ENCODE measurements around the gene FAM120A. TPM values are rescaled to one million over a fixed set of nuclear protein-coding genes. Genes with fewer than 3 reads are reported as not detected.
A peak's percentile ranks its signal among the peaks of the same experiment; 100 is the strongest.

Gene FAM120A
- total RNA-seq, 1 donor from 2014 or later = 72.2 TPM

- no peak for ATAC-seq
- no peak for DNase-seq (ENCODE audit: low spot score)
These were observed 18.9 kb downstream of the FAM120A start for GRCh38 chr9:93470391-93470790.

DNA sequence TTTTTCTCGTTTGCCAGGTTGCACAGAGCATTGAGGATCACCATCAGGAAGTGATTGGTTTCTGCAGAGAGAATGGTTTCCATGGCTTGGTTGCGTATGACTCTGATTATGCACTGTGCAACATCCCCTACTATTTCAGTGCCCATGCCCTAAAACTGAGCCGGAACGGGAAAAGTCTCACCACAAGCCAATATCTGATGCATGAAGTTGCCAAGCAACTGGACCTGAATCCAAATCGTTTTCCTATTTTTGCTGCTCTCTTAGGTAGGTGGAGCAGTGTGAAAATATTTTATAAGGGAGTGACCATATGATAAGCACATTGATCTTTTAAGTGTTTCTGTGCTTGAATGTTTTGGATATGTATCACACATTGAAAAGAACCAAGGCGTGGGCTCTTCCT lies 19.6 kb downstream of the FAM120A start:
- no peak for DNase-seq (ENCODE audit: low spot score)
- no peak for ATAC-seq

GRCh38 chr9:93473411-93473810 lies 21.9 kb downstream of the FAM120A start:
- DNase-seq (ENCODE audit: low spot score) (no peak), ATAC-seq (no peak)

- DNase-seq (ENCODE audit: low spot score) = no peak
- ATAC-seq = no peak
These were observed 23.6 kb downstream of the FAM120A start for GRCh38 chr9:93475108-93475507.

DNA sequence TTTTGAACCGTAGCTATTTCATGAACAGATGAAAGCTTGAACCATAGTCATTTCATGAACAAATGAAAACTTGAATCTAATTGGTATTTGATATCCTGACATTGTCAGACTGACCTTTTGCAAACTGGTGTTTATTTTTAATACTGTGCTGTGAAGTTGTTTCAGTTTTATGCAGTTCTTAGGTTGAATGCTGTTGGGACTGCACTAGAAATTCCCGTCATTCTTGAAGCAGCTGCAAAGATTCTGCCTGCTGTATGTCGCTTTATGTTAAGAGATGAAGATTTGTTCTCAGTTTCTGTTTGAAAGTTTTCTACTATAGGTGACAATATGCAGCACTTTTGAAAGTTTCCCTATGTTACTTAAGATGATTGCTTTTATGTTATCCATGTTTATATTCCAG lies 24.4 kb downstream of the FAM120A start:
- DNase-seq (ENCODE audit: low spot score) (no peak), ATAC-seq (no peak)

GRCh38 chr9:93476924-93477323 lies 25.4 kb downstream of the FAM120A start:
- ATAC-seq (no peak), DNase-seq (ENCODE audit: low spot score) (no peak)

- DNase-seq (ENCODE audit: low spot score) (no peak), ATAC-seq (no peak)
These were observed 25.9 kb downstream of the FAM120A start for GRCh38 chr9:93477397-93477796.

DNA sequence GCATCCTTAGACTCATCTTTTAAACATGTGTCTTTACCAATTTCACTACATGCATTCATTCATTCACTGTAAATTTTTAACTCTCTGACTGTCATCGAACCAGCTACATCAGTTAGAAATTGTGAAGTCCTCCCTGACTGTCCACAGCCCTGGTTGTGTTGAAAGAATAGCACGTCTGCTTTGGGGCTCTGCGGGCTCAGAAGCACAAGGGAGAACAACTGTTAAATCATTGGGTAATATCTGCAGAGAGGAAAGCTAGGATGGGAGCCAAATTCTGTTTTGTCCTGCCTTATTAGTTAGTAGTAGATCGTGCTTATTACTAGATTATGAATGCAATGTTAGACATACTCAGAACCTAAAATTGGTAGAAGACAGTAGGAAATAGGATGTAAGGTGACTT lies 28.2 kb downstream of the FAM120A start:
- no peak for DNase-seq (ENCODE audit: low spot score)
- peak; percentile 15 for ATAC-seq

DNA sequence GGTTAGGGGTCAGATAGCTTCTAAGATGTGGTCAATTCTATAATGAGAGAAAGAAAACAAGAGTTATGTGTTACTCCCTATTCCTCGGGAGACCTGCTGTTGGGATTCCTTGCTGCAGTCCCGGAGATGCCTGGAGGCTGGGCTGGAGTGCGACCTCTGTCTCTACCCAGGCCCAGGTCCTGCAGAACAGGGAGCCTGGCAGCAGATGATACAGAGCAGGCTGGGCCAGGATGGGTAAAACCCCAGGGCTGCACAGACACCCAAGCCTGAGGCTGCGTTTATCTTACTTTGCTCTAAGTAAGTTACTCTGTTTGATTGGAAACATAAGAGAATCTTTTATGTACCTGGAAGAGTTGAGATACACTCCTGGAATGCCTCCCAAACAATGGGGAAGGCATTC lies 28.8 kb downstream of the FAM120A start:
- no peak for DNase-seq (ENCODE audit: low spot score)

GRCh38 chr9:93480728-93481324 lies 29.3 kb downstream of the FAM120A start:
- DNase-seq (ENCODE audit: low spot score) = no peak

More for the DNA sequence above, 28.8 kb downstream of the FAM120A start:
- no peak for ATAC-seq

DNA sequence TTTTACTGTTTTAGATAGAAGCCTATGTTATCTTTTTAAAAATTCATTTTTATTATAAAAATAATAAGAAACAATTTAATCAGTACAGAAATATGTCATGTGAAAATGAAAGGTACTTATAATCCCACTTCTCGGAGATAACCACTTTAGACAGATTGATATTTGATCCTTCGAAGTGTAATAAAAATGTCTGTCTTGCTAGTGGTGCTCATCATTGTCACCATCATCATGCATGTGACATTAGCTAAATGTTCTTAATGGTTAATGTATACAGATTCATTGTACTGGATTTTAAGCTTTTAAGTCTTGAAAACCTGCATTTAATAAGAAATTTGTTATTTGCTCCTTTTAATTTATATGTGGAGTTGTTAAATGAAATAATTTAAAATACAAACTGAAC lies 32.0 kb downstream of the FAM120A start:
- DNase-seq (ENCODE audit: low spot score) (no peak), ATAC-seq (no peak)

More at GRCh38 chr9:93480728-93481324, 29.3 kb downstream of the FAM120A start:
- no peak for ATAC-seq

DNA sequence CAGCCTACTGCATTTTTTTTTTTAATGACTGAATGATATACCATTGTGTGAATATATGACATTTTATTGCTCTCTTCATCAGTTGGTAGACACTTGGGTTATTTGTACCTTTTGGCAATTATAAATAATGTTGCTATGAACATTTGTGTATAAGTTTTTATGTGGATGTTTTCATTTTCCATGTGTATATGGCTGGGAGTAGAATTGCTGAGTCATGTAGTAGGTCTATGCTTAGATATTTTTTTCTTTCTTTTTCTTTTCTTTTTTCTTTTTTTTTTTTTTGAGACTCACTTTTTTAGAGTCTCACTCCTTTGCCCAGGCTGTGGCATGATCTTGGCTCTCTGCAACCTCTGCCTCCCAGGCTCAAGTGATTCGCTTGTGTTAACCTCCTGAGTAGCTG lies 34.8 kb downstream of the FAM120A start:
- ATAC-seq (no peak), DNase-seq (ENCODE audit: low spot score) (no peak)

DNA sequence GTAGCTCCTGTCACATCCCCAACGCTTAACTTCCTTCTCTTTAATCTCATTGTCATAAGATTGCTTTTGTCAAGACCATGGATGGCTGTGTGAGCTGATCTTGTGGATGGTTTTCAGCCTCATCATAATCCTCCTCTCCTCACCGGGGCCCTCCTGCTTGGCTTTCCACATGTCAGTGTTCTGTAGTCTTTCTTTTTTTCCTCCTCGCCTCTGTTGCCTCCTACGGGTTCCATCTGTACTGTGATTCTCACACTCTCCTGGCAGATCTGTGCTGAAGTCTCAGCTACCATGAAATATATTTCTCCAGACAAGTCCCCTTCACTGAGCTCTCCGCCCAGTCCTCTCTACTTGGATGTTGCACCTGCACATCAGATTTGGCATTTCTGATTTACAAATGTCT lies 36.8 kb downstream of the FAM120A start:
- DNase-seq (ENCODE audit: low spot score) (no peak), ATAC-seq (no peak)

DNA sequence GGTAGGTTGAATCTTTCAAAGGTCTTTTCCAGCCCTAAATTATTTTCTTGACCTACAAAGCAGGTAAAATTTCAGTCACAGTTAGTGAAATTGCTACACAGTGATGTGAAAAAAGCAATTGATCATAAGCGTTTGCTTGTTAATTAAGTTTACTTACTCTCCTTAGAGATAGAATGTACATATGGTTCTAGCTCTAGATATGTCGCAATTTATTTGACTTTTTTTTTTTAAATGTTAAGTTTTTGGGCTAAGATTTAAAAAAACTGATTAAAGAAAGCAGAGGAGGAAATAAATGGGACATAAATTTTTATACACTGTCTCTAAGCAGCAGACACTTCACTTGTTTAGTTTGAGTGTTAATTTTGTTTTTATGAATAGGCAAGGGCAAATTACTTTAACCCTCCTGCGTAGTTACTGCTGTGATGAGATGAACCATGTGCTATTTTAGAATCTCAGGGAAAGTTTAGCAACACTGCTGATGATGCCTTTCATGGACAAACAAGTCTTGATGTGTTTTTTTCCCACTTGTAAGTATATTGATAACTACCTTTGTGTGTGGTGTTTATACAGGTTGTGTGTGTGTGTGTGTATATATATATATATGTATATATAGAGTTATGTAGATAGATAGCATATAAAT lies 40.2 kb downstream of the FAM120A start:
- no peak for DNase-seq (ENCODE audit: low spot score)
- no peak for ATAC-seq

- ATAC-seq (no peak), DNase-seq (ENCODE audit: low spot score) (no peak)
These were observed 40.8 kb downstream of the FAM120A start for GRCh38 chr9:93492327-93492726.

DNA sequence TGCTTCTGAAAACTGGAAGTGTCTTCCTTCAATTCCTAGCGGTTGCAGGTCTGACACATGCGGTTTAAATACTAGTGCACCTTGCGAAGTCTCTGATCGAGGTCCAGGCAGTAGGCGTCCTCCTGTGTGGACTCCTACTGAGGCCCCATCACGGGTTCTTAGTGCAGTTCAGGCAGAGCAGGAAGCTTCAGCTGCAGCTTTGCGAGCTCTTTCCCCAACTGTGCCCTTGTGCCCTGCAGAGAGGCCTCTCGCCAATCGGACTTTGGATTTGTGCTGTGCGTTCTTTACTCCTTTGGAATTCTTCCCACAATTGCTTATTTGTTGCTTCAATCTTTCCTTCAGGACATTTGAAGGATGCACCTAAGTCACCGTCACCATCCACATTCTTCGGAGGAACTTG lies 42.5 kb downstream of the FAM120A start:
- DNase-seq (ENCODE audit: low spot score) (no peak), ATAC-seq (peak; percentile 84)

- DNase-seq (ENCODE audit: low spot score) (no peak), ATAC-seq (no peak)
These were observed 44.8 kb downstream of the FAM120A start for GRCh38 chr9:93496285-93496684.

GRCh38 chr9:93500571-93501298 lies 49.2 kb downstream of the FAM120A start:
- peak; percentile 42 for ATAC-seq
- DNase-seq (ENCODE audit: low spot score) = no peak

DNA sequence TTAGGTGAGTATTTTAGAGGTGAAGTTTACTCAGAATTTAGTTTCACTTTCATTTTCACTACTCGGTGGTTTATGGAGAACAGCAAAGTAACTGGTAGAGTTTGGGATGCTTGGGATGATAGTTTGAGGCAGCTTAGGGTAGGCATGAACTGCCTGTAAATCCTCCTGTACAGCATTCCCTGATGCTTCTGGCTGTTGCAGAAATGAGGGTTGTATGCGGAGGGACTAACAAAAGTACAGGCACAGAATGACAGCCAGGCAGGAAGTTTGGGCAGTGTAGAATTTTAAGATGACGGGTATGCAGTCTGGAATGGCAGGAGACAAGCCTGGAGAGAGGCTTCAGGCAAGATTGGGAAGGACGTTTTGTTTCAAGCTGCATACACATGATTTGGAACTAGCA lies 49.9 kb downstream of the FAM120A start:
- DNase-seq (ENCODE audit: low spot score) (no peak), ATAC-seq (peak; percentile 56)

GRCh38 chr9:93503381-93503780 lies 51.9 kb downstream of the FAM120A start:
- ATAC-seq (no peak), DNase-seq (ENCODE audit: low spot score) (peak; percentile 10)

DNA sequence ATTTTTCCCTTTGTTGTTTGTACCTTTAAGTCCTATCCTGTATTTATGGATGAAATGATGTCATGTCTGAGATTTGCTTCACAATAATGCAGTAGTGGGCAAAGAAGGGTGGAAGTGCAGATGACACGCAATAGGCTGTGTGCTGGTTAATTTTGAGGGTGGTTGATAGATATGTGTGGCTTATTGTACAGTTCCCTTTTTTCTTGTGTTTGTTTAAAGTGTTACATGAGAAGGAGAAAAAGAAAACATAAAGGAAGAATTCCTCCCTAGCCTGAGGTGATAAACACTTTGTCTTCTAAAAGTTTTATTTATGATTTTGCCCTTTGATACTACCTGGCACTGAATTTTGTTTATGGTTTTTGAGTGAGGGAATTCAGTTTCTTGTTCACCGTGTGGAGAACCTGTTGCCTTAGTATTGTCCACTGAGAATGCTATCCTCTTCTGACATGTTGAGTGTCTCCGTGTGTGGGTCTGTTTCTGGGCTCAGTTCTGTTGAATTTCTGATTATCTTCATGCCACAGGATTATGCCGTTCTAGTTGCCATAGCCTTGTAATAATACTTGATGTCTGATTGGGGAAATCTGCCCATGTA lies 54.2 kb downstream of the FAM120A start:
- DNase-seq (ENCODE audit: low spot score) (peak; percentile 14), ATAC-seq (no peak)

DNA sequence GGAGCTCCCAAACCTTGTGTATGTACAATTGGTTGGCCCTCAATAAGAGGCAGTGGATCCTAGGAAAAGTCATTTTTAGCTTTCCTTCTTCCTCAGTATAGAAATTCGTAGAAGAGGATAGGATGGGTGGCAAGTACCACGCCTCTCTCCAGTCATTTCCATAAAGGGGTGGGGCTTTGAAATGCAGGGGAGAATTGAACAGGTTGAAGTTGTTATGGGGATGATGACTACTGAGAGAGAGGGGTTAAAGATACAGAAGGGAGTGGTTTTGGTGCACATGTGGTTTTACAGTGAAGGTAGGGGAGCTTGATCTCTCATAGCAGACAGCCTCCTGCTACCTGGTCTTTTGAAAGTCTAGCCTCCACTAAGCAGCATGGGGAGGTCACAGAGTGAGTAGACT lies 56.3 kb downstream of the FAM120A start:
- no peak for ATAC-seq
- DNase-seq (ENCODE audit: low spot score) = peak; percentile 12

Data from left lobe of liver (tissue), 2 donors.